ENCODE measurements around the gene EDC3.
A peak's percentile ranks its signal among the peaks of the same experiment; 100 is the strongest.

The EDC3 gene

GRCh38 chr15:74716651-74717050 is 20.8 kb upstream of the EDC3 start:
- TF ChIP-seq CTCF (IDR thresholded peaks at IDR 0.05; ENCODE audit: low read depth, low read length) (no peak), EZH2phosphoT487 (IDR thresholded peaks at IDR 0.05; ENCODE audit: low read depth) (no peak)
- no peak overlapping the region for H2AFZ ChIP-seq (ENCODE audit: low read depth, low read length)

GRCh38 chr15:74712311-74712710 is 16.5 kb upstream of the EDC3 start:
- Histone ChIP-seq H3K36me3 (replicated peaks; ENCODE audit: low read depth, low read length) (no peaks in the 10 kb centered on the region), H3K27me3 (ENCODE audit: low read depth, low read length) (peaks cover 10% of the 10 kb centered on the region), H3K9ac (ENCODE audit: low read length) (no peak overlapping the region), H2AFZ (ENCODE audit: low read depth, low read length) (no peak overlapping the region), H3K27ac (ENCODE audit: low read length) (no peak overlapping the region), H3K9me3 (ENCODE audit: insufficient read depth, low read length) (no peaks in the 10 kb centered on the region), H3K4me2 (ENCODE audit: low read length) (no peak overlapping the region), H3K4me3 (ENCODE audit: low read length) (no peak overlapping the region), H3K79me2 (ENCODE audit: low read length) (no peaks in the 10 kb centered on the region), H3K4me1 (ENCODE audit: low read length) (no peaks in the 10 kb centered on the region), H4K20me1 (ENCODE audit: insufficient read depth, low read length) (no peaks in the 10 kb centered on the region)
- TF ChIP-seq EZH2phosphoT487 (IDR thresholded peaks at IDR 0.05; ENCODE audit: low read depth), result no peak
- no peak for TF ChIP-seq CTCF (IDR thresholded peaks at IDR 0.05; ENCODE audit: low read depth, low read length)

More at GRCh38 chr15:74716651-74717050, 20.8 kb upstream of the EDC3 start:
- Histone ChIP-seq H3K4me3 (ENCODE audit: low read length) (no peak overlapping the region), H3K9ac (ENCODE audit: low read length) (no peak overlapping the region), H3K36me3 (replicated peaks; ENCODE audit: low read depth, low read length) (no peaks in the 10 kb centered on the region), H3K9me3 (ENCODE audit: insufficient read depth, low read length) (no peaks in the 10 kb centered on the region), H4K20me1 (ENCODE audit: insufficient read depth, low read length) (no peaks in the 10 kb centered on the region), H3K79me2 (ENCODE audit: low read length) (no peaks in the 10 kb centered on the region), H3K27me3 (ENCODE audit: low read depth, low read length) (no peaks in the 10 kb centered on the region), H3K4me2 (ENCODE audit: low read length) (no peak overlapping the region), H3K27ac (ENCODE audit: low read length) (no peak overlapping the region), H3K4me1 (ENCODE audit: low read length) (no peaks in the 10 kb centered on the region)

GRCh38 chr15:74710319-74711094 is 14.7 kb upstream of the EDC3 start:
- no peak overlapping the region for H3K4me2 ChIP-seq (ENCODE audit: low read length)

More at GRCh38 chr15:74710319-74711094, 14.7 kb upstream of the EDC3 start:
- Histone ChIP-seq H2AFZ (ENCODE audit: low read depth, low read length) (0 out of 2 replicates have a peak overlapping the region, but pooled peaks have one; percentile 9), H3K36me3 (replicated peaks; ENCODE audit: low read depth, low read length) (no peaks in the 10 kb centered on the region), H3K9ac (ENCODE audit: low read length) (no peak overlapping the region), H3K27ac (ENCODE audit: low read length) (no peak overlapping the region), H3K79me2 (ENCODE audit: low read length) (no peaks in the 10 kb centered on the region), H3K4me1 (ENCODE audit: low read length) (no peaks in the 10 kb centered on the region), H3K9me3 (ENCODE audit: insufficient read depth, low read length) (no peaks in the 10 kb centered on the region), H3K27me3 (ENCODE audit: low read depth, low read length) (peaks cover 16% of the 10 kb centered on the region), H4K20me1 (ENCODE audit: insufficient read depth, low read length) (no peaks in the 10 kb centered on the region), H3K4me3 (ENCODE audit: low read length) (no peak overlapping the region)
- no peak for TF ChIP-seq EZH2phosphoT487 (IDR thresholded peaks at IDR 0.05; ENCODE audit: low read depth)
- no peak for TF ChIP-seq CTCF (IDR thresholded peaks at IDR 0.05; ENCODE audit: low read depth, low read length)

Measured in OCI-LY3 (cell line).